HG02763 (cell line): ENCODE results near the gene TMEM51.

Source experiments
- ATAC-seq: cut with Tn5 transposase; IDR thresholded peaks from one replicate; pipeline ENCODE4 v1.9.1; 2021; ENCODE audit warnings: mild to moderate bottlenecking, moderate library complexity; ENCODE audit not compliant: unreplicated experiment

TMEM51 gene, protein sequence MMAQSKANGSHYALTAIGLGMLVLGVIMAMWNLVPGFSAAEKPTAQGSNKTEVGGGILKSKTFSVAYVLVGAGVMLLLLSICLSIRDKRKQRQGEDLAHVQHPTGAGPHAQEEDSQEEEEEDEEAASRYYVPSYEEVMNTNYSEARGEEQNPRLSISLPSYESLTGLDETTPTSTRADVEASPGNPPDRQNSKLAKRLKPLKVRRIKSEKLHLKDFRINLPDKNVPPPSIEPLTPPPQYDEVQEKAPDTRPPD

DNA sequence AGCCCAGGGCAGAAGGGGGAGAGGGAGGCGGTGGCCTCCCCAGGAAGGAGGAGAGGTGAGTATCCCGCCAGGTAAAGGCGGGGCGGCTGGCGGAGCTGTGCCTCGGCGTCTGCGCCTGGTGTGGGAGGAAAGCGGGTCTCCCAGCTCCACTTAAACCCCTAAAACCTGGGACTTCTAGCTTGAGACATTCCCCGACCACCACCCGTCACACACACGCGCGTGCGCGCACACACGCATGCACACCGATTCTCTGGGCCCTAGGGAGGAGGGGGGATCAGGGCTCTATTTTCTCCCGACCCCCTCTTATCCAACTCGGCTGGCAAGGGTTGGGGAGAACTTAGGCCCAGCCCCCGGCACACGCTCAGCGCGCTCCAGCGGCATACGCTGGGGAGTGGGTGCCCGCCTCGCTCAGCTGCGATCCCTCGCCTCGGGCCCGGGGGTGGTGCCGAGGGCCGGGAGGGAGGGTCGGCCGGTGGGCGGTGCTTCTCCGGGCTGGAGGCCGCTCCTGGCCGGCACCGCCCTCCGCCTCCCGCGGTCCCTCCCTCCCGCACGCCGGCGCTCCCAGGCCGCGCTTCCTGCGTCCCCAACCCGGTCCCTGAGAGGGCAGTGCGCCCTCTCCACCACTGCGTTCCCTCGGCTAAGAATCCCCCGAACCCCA lies at the start of gene TMEM51:
Gene TMEM51 (plus strand): TSS at position 564 of the 658 bp plus-strand sequence. CDS start 61,341 bp downstream, outside the sequence.
- ATAC-seq: no peak

DNA sequence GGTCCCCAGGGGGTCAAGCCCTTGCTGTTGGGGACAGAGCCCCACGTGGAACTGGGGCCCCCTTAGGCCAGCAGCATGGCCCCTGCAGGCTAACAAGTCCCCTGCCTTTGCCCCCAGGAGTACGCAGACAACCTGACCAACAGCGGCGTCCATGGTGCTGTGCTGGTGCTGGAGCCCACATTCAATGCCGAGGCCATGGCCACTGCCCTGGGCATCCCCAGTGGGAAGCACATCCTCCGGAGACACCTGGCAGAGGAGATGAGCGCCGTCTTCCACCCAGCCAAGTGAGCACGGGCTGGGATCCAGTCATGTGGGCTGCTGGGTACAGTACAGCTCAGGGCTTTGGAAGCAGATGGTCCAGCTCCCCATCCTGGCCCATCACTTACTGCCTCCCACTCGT lies 49.6 kb upstream of the TMEM51 start:
- no peak for ATAC-seq

DNA sequence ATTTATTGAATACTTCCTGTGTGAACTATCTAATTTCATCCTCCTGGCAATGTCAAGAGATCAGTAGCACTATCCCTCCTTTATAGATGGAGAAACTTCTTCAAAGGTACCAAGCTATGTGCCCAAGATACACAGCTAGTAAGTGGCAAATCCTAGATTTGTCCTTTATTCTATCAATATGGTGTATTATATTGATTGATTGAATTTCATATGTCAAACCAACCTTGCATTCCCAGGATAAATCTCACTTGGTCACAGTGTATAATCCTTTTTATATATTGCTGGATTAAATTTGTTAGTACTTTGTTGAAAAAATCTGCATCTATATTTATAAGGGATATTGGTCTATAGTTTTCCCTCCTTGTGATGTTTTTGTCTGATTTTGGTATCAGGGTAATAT lies 48.8 kb upstream of the TMEM51 start:
- ATAC-seq: no peak

DNA sequence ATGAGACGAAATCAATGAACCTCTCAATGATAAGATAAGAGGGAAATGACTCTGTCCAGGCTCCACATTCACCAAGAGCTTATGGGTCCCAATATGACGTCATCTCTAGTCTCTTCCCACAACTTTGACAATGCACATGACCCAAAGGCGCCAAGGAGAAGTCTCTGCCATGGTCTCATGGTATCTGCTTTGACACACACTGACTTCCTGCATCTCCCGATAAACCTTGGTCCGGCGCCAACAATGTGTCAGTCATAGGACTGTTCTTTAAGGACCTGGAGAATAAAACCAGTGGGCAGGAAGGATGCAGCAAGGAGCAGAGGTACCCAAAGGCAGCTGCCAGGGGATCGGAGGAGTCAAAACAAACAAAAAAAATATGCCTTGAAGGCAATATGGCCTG lies 46.9 kb upstream of the TMEM51 start:
- ATAC-seq: no peak

DNA sequence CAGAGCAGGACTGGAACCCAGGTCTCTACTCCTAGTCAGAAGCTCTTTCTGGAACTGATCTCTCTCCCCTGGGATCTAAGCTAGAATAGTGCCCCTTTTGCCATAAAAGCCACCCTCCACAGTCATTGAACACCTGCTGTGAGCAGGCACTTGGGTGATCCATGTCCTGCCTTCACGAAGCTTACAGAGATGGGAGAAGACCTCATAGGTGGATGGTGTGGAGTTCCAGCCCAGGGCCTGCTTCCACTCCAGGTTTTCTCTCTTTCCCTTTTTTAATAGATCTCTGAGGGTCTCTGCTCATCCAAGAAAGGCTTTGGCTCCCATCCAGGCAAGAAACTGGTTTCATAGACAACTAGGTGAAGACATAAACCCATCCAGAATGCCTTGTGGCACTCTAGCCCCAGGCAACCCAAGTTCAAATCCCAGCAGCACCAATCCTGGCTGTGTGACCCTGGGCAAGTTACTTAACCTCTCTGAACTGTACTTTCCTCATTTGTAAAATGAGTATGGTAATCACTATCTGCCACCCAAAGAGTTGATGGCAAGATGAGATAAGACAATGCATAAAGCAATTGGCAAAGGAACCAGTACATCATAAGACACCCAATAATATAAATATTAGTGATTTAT lies 46.4 kb upstream of the TMEM51 start:
- no peak for ATAC-seq

DNA sequence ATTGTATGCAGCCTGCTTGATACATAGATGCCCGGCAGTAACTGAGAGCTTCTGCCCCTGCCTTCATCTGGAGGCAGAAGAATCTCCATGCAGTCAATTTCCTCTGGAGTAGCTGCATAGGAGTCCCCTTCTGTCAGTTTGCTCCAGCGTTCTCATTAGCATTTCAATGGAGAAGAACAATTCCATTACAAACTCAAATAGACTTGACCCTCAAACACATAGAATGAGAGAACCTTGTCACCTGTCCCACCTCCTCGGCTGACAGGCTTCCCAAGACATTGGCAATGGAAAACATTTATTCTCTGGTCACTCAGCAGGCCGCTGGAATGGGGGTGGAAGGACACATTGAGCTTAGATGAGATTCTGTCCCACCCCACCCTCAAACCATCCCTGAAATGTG lies 45.6 kb upstream of the TMEM51 start:
- no peak for ATAC-seq

GRCh38 chr1:15110128-15110866 lies 43.2 kb upstream of the TMEM51 start:
- no peak for ATAC-seq

- no peak for ATAC-seq
Measured at GRCh38 chr1:15110867-15111230, 42.7 kb upstream of the TMEM51 start.

GRCh38 chr1:15113146-15113545 lies 40.4 kb upstream of the TMEM51 start:
- ATAC-seq: no peak

DNA sequence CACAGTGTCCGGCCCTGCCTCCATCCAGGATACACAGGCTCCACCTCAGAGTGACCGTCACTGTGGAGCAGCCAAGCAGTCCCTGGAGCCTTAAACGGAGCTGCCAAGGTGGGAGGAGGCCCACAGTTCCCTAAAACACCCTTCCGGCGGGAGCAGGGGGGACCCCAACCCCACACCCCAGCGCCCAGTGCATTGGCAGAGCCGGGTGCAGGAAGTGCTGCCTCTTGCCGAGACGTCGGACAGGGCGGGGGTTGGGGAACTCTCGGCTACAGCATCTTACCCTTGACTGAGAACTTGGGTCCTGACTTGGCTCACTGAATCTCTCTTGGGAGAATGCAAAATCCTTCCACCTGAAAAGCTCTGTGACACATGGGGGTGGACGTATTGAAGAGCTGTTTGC lies 38.7 kb upstream of the TMEM51 start:
- ATAC-seq: no peak

GRCh38 chr1:15115542-15116330 lies 37.8 kb upstream of the TMEM51 start:
- ATAC-seq: no peak

- no peak for ATAC-seq
Measured at GRCh38 chr1:15116966-15117365, 36.6 kb upstream of the TMEM51 start.

- no peak for ATAC-seq
Measured at GRCh38 chr1:15117671-15118325, 35.7 kb upstream of the TMEM51 start.

DNA sequence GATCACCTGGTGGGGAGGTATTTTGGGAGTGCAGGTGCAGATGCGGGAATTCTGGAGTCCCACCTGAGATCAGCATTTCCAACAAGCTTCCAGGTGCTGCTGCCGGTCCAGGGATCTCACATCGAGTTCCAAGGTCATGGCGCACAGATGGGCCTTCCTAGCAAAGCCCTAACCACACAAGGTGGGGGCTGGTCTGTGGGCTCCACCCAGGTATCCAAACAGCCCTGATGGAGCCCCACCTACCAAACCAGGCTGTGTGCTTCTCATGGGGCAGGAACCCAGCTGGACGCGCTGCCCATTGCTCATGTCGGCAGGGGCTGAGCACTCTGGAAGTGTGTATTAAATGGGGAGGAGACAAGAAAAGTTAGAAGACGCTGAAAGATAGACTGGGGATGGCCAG lies 35.0 kb upstream of the TMEM51 start:
- ATAC-seq: no peak

DNA sequence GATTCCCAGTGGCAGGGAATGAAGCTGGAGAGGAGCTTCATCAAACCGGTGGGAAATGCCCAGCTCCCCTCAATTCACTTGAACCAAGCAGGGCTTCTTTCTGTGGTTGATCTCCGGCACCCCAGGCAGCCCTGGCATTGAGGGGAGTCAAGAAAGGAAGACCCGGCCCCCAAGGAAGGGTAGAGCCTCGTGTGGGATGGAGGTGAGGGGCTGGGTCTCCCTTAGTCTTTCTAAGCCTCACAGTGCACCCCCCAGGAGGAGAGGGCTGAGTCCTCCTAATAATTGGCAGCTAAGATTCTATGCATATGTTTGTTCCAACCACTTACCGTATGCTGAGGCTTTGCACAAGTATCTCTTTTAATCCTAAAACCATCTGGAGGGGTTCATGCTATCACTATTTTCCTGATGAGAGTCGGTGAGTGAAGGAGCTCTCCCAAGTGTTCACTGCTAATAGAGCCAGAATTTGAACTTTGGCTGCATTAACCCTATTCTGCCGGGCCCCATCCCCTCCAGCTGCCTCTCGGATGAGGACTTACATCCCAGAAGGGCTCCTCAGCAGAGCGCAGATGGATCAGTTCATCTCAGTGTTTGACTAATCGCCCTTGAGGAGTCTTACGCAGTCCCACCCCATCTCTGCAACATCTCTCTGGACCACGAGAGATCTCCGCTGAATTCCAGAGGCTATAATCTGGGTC lies 33.1 kb upstream of the TMEM51 start:
- no peak for ATAC-seq

GRCh38 chr1:15122331-15122730 lies 31.2 kb upstream of the TMEM51 start:
- ATAC-seq: no peak

GRCh38 chr1:15123270-15123669 lies 30.3 kb upstream of the TMEM51 start:
- ATAC-seq: no peak

GRCh38 chr1:15123925-15124324 lies 29.6 kb upstream of the TMEM51 start:
- no peak for ATAC-seq

DNA sequence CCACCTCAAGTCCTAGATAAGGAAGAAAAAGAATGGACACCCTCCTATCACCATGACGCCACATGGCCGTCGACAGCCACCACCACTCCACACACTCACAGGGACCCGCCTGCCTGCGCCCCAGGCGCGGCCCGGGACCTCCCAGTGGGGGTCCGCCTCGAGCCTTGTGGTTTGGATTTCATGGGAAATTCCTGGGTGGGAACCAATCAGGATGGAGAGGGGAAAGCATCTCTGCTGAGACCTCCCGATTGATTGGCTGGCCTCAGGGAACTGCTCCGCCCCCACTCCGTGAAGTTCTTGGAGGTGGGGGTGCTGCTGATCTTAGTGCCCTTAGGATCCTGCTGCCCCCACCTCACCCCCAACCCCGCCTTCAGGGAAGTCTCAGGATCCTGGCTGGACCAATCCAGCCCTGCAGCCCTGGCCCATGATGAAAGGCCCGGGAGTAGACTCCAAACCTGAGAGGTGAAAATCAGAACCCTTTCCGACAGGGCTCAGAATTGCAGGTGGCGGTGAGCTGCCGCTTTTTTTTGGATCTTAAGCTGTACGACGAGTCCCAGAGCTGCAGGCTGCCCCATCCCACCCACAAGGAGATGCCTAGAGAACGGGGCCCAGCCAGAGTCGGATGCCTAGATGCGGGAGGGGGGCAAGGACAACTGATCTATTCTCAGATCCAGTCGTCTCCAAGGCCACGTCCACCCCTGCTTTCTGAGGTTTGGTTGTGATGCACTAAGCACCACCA lies 29.0 kb upstream of the TMEM51 start:
- no peak for ATAC-seq
